Caki2 (cell line): ENCODE results near the gene HAUS3. TPM values are rescaled to one million over a fixed set of nuclear protein-coding genes. Genes with fewer than 3 reads are reported as not detected.
"Not testable (repeated sequence)": the region's sequence is repeated elsewhere in the genome, so short reads cannot be mapped to it uniquely, and the experiment has no call there.

ENCODE experiments used
- DNase-seq: peaks from one replicate; pipeline ENCODE4 v3.0.0-alpha.2; 2015; ENCODE audit warnings: low read depth
- in situ Hi-C: cut with HindIII; loops from 2 replicates; pipeline ENCODE4 v1.10.0; 2016; ENCODE audit warnings: low sequenced_read_pairs, low pct_unique_long_range_greater_than_20kb, mixed read lengths
- total RNA-seq: library from RNA; depleted of rRNA; stranded (reverse); fragments of >200 nt; shearing (Covaris generic); gene quantifications from 2 replicates; pipeline ENCODE4 v1.2.3, GENCODE V29; 2014; ENCODE audit warnings: low replicate concordance

The HAUS3 gene
- total RNA-seq, 1 experiment from 2014 or later, result 8.6 TPM

GRCh38 chr4:2276581-2277325 lies 34.8 kb upstream of the HAUS3 start:
- in situ Hi-C loops, result no loop called here
- no peak for DNase-seq

GRCh38 chr4:2275546-2276251 lies 33.8 kb upstream of the HAUS3 start:
- in situ Hi-C loops, result no loop called here
- no peak for DNase-seq

GRCh38 chr4:2275044-2275397 lies 33.1 kb upstream of the HAUS3 start:
- DNase-seq, in situ Hi-C loops: not testable (repeated sequence)

GRCh38 chr4:2274320-2275043 lies 32.6 kb upstream of the HAUS3 start:
- in situ Hi-C loops, result no loop called here
- DNase-seq, result no peak

GRCh38 chr4:2273657-2274319 lies 31.9 kb upstream of the HAUS3 start:
- in situ Hi-C loops, result no loop called here
- DNase-seq, result no peak

GRCh38 chr4:2273221-2273620 lies 31.3 kb upstream of the HAUS3 start:
- in situ Hi-C loops, result no loop called here
- DNase-seq, result no peak

GRCh38 chr4:2272828-2273120 lies 30.9 kb upstream of the HAUS3 start:
- DNase-seq, result no peak
- in situ Hi-C loops, result no loop called here

GRCh38 chr4:2272026-2272827 lies 30.3 kb upstream of the HAUS3 start:
- in situ Hi-C loops, result no loop called here
- no peak for DNase-seq

GRCh38 chr4:2271279-2272025 lies 29.5 kb upstream of the HAUS3 start:
- no peak for DNase-seq
- in situ Hi-C loops, result no loop called here

GRCh38 chr4:2270341-2271165 lies 28.6 kb upstream of the HAUS3 start:
- in situ Hi-C loops, result no loop called here
- DNase-seq, result no peak

GRCh38 chr4:2269618-2270163 lies 27.8 kb upstream of the HAUS3 start:
- in situ Hi-C loops, result no loop called here
- DNase-seq, result no peak

- DNase-seq, result no peak
- in situ Hi-C loops, result no loop called here
Observed at GRCh38 chr4:2269206-2269531, 27.2 kb upstream of the HAUS3 start.

- DNase-seq, result no peak
- in situ Hi-C loops, result no loop called here
Observed at GRCh38 chr4:2268357-2269205, 26.7 kb upstream of the HAUS3 start.

- in situ Hi-C loops, result no loop called here
- DNase-seq, result no peak
Observed at GRCh38 chr4:2267841-2268240, 25.9 kb upstream of the HAUS3 start.

GRCh38 chr4:2267320-2267811 lies 25.4 kb upstream of the HAUS3 start:
- in situ Hi-C loops, result no loop called here

GRCh38 chr4:2266821-2267220 lies 24.9 kb upstream of the HAUS3 start:
- no peak for DNase-seq
- in situ Hi-C loops, result no loop called here

More at GRCh38 chr4:2267320-2267811, 25.4 kb upstream of the HAUS3 start:
- no peak for DNase-seq
